D721Med (cell line): Measurements from ENCODE around the gene KY.

Experiments
- DNase-seq: peaks from one replicate; pipeline ENCODE4 v3.0.0; 2011; ENCODE audit warnings: low spot score; ENCODE audit not compliant: insufficient read length
- FAIRE-seq: peaks from 2 replicates; lab custom pipeline; 2011; peaks lifted over from hg19 to GRCh38; lab: Jason Lieb, UNC
- CTCF ChIP-seq: IDR thresholded peaks from 2 replicates; pipeline ENCODE4 v1.5.1; 2012; ENCODE audit warnings: mild to moderate bottlenecking, control low read depth; ENCODE audit not compliant: insufficient read depth; ENCODE audit errors: missing control alignments

The KY gene

GRCh38 chr3:134608023-134608770 is 42.6 kb downstream of the KY start:
- FAIRE-seq (no peak), DNase-seq (no peak)
- no peak for TF ChIP-seq CTCF

- TF ChIP-seq CTCF = no peak
- FAIRE-seq = no peak
- DNase-seq = no peak
These were observed 43.5 kb downstream of the KY start for GRCh38 chr3:134607054-134608022.

GRCh38 chr3:134606033-134607025 is 44.5 kb downstream of the KY start:
- FAIRE-seq = no peak
- no peak for TF ChIP-seq CTCF
- no peak for DNase-seq

DNA sequence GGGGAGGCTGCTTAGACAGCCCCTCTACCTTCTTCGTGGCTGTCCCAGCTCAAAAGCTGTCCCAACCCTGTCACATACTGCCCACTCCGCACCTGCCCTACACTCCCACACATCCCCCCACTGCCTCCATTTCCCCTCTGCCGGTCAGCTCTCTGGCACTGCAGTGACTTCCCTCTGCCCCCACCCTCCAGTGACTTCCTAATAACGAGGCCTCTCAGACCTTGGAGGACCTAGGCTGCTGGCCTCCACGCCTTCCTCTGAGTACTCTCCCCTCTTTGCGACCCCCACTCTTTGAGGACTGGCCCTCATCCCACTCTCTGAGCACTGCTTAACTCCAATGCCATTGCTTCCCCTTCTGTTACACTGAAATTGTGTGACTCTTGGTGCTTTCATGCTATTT is 45.3 kb downstream of the KY start:
- no peak for DNase-seq
- no peak for FAIRE-seq
- TF ChIP-seq CTCF = no peak

GRCh38 chr3:134603956-134604355 is 46.9 kb downstream of the KY start:
- no peak for DNase-seq
- no peak for TF ChIP-seq CTCF
- FAIRE-seq = no peak

DNA sequence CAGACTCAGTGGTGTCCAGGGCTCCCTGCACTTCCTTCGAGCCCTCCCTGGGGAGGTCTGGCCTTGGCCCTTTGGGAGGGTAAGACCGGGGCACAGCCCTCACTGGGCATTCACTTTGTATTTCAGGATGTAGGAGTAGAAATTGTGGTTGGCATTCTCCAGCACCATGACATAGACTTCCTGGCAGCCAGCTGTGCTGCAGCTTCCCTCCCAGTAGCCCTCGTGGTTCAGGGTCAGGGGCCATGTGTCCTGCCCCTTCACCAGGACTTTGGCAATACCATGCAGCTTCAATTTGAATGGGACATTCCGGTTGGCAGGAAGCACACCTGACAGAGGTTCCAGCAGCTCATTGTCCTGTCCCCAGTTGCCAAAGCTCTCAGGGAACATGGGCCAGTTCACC is 47.3 kb downstream of the KY start:
- no peak for TF ChIP-seq CTCF
- no peak for FAIRE-seq
- no peak for DNase-seq
